A673 (cell line): Measurements from ENCODE around the gene CACHD1. TPM values are rescaled to one million over a fixed set of nuclear protein-coding genes. Genes with fewer than 3 reads are reported as not detected.
A peak's percentile ranks its signal among the peaks of the same experiment; 100 is the strongest.

Source experiments
- BruUV-seq: library from RNA; stranded (reverse); fragments of 400-500 nt; replicated peaks from 2 replicates; lab custom pipeline; 2021; lab: Mats Ljungman, UMichigan
- CTCF ChIA-PET: fragments of 300-600 bp; sonication (Branson Sonifier 250); formaldehyde crosslinking; loops from one replicate; lab custom pipeline; 2022; ENCODE audit warnings: antibody characterized with exemption; lab: Charles Lee
- POLR2A ChIA-PET: fragments of 300-600 bp; sonication (Branson Sonifier 250); formaldehyde crosslinking; loops from one replicate; lab custom pipeline; 2022; ENCODE audit warnings: antibody characterized with exemption; ENCODE audit not compliant: low non-redundant PET; lab: Charles Lee
- DNase-seq: peaks from one replicate; pipeline ENCODE4 v3.0.0-alpha.2; 2015; ENCODE audit warnings: low spot score
- H3K27ac ChIP-seq: fragments of 200-600 bp; sonication (generic); 2 replicates; pipeline ENCODE4 v1.5.1; 2016; ENCODE audit warnings: mixed run types, low read depth, mild to moderate bottlenecking, mixed read lengths, antibody characterized with exemption, low read length; ENCODE audit not compliant: poor library complexity, severe bottlenecking
- H3K27me3 ChIP-seq: fragments of 200-600 bp; sonication (generic); replicated peaks from 2 replicates; pipeline ENCODE4 v1.6.1; 2017; ENCODE audit warnings: mixed run types, low read depth, mild to moderate bottlenecking, mixed read lengths, antibody characterized with exemption, low read length; ENCODE audit not compliant: insufficient read depth, poor library complexity
- H3K36me3 ChIP-seq: fragments of 200-600 bp; sonication (generic); 2 replicates; pipeline ENCODE4 v1.6.1; 2016; ENCODE audit warnings: mixed run types, mild to moderate bottlenecking, mixed read lengths, antibody characterized with exemption, low read length; ENCODE audit not compliant: insufficient read depth, poor library complexity, severe bottlenecking
- H3K4me1 ChIP-seq: fragments of 200-600 bp; sonication (generic); 2 replicates; pipeline ENCODE4 v1.6.1; 2017; ENCODE audit warnings: mixed run types, mild to moderate bottlenecking, mixed read lengths, antibody characterized with exemption, low read length; ENCODE audit not compliant: insufficient read depth, poor library complexity, severe bottlenecking
- H3K4me3 ChIP-seq: fragments of 200-600 bp; sonication (generic); 2 replicates; pipeline ENCODE4 v1.5.1; 2016; ENCODE audit warnings: low read depth, mixed run types, mild to moderate bottlenecking, mixed read lengths, low read length; ENCODE audit not compliant: poor library complexity, severe bottlenecking
- H3K9me3 ChIP-seq: fragments of 200-600 bp; sonication (generic); 2 replicates; pipeline ENCODE4 v1.6.1; 2016; ENCODE audit warnings: mixed run types, low read depth, mild to moderate bottlenecking, mixed read lengths, antibody characterized with exemption, low read length; ENCODE audit not compliant: poor library complexity, severe bottlenecking
- CTCF ChIP-seq: fragments of 300-800, 200-600 bp; sonication (generic); conservative IDR thresholded peaks from 2 replicates; pipeline ENCODE4 v1.5.1; 2017; ENCODE audit warnings: low read depth, mild to moderate bottlenecking, antibody characterized with exemption, low read length, moderate library complexity, mixed read lengths
- EZH2 ChIP-seq: fragments of 200-600 bp; sonication (generic); IDR thresholded peaks from 2 replicates; pipeline ENCODE4 v1.6.1; 2017; ENCODE audit warnings: borderline replicate concordance, low read depth, mild to moderate bottlenecking, mixed read lengths, antibody characterized with exemption, low read length; ENCODE audit not compliant: poor library complexity, severe bottlenecking
- intact Hi-C: fragments of 100-400 bp; cut with micrococcal nuclease; formaldehyde crosslinking; loops from one replicate; pipeline ENCODE4 v1.10.0; 2022; ENCODE audit not compliant: unreplicated experiment
- total RNA-seq: library from RNA; stranded (reverse); gene quantifications from 2 replicates; pipeline ENCODE4 v1.2.3, GENCODE V29; 2021

Gene CACHD1
- total RNA-seq, 1 experiment from 2014 or later: 39.2 TPM

- no peaks in the 10 kb centered on the region for H3K27me3 ChIP-seq
- H3K4me1 ChIP-seq: peaks cover 79% of the 10 kb centered on the region
- H3K9me3 ChIP-seq: no peaks in the 10 kb centered on the region
- no peak for TF ChIP-seq CTCF
- no peak for TF ChIP-seq EZH2
- peak; percentile 50 for DNase-seq
- H3K4me3 ChIP-seq: no peak overlapping the region
- CTCF ChIA-PET: no interaction called here
- BruUV-seq: no TSS peak
- POLR2A ChIA-PET: no interaction called here
- peak overlapping the region; percentile 32 for H3K27ac ChIP-seq
- intact Hi-C loops: no loop called here
- no peaks in the 10 kb centered on the region for H3K36me3 ChIP-seq
Observed at GRCh38 chr1:64527786-64528185, 57.9 kb downstream of the CACHD1 start.

- no peak for DNase-seq
- H3K36me3 ChIP-seq: no peaks in the 10 kb centered on the region
- H3K4me3 ChIP-seq: no peak overlapping the region
- no peak for TF ChIP-seq CTCF
- no peak for TF ChIP-seq EZH2
- POLR2A ChIA-PET: no interaction called here
- peaks cover 53% of the 10 kb centered on the region for H3K4me1 ChIP-seq
- H3K27me3 ChIP-seq: no peaks in the 10 kb centered on the region
- no peaks in the 10 kb centered on the region for H3K9me3 ChIP-seq
- intact Hi-C loops: no loop called here
- CTCF ChIA-PET: no interaction called here
- H3K27ac ChIP-seq: no peak overlapping the region
- no TSS peak for BruUV-seq
Observed at GRCh38 chr1:64530969-64531692, 61.2 kb downstream of the CACHD1 start.

GRCh38 chr1:64532646-64533045 is 62.7 kb downstream of the CACHD1 start:
- Histone ChIP-seq H3K27me3 (no peaks in the 10 kb centered on the region), H3K9me3 (no peaks in the 10 kb centered on the region), H3K27ac (no peak overlapping the region), H3K4me3 (no peak overlapping the region), H3K36me3 (no peaks in the 10 kb centered on the region), H3K4me1 (peaks cover 53% of the 10 kb centered on the region)
- intact Hi-C loops: no loop called here
- CTCF ChIA-PET: interaction anchor here (0.5 kb wide), 1 partner anchor 131 kb away, joined by 5 read pairs; no protein-coding TSS in a partner anchor
- BruUV-seq: no TSS peak
- POLR2A ChIA-PET: no interaction called here
- no peak for TF ChIP-seq EZH2
- no peak for TF ChIP-seq CTCF
- DNase-seq: no peak
